GM23338 (cell line): Measurements from ENCODE around the gene RAD51B. TPM values are rescaled to one million over a fixed set of nuclear protein-coding genes. Genes with fewer than 3 reads are reported as not detected.

Experiments
- ATAC-seq: fragments of 200-7000 bp; cut with Tn5 transposase; 3 replicates; pipeline ENCODE4 v1.9.1; 2020
- DNase-seq: peaks from one replicate; pipeline ENCODE4 v3.0.0-alpha.2; 2015; ENCODE audit warnings: low spot score
- H2AFZ ChIP-seq: fragments of 200-600 bp; sonication (generic); 2 replicates; pipeline ENCODE4 v1.8.0; 2016; ENCODE audit warnings: antibody characterized with exemption, mild to moderate bottlenecking, moderate library complexity
- H3F3A ChIP-seq: fragments of 200-600 bp; sonication (generic); replicated peaks from 2 replicates; pipeline ENCODE4 v1.8.0; 2017; ENCODE audit warnings: antibody characterized with exemption, mixed run types, low read depth
- H3K27ac ChIP-seq: fragments of 200-600 bp; sonication (generic); 2 replicates; pipeline ENCODE4 v1.6.1; 2016; ENCODE audit warnings: low read depth
- H3K27me3 ChIP-seq: fragments of 200-600 bp; sonication (generic); 2 replicates; pipeline ENCODE4 v1.8.0; 2016; ENCODE audit warnings: mild to moderate bottlenecking, mixed run types, moderate library complexity; ENCODE audit not compliant: insufficient read depth
- H3K36me3 ChIP-seq: fragments of 200-600 bp; sonication (generic); 2 replicates; pipeline ENCODE4 v1.8.0; 2016; ENCODE audit warnings: mild to moderate bottlenecking; ENCODE audit not compliant: insufficient read depth
- H3K4me1 ChIP-seq: fragments of 200-600 bp; sonication (generic); 2 replicates; pipeline ENCODE4 v1.8.0; 2016; ENCODE audit warnings: mild to moderate bottlenecking, moderate library complexity; ENCODE audit not compliant: insufficient read depth
- H3K4me2 ChIP-seq: fragments of 200-600 bp; sonication (generic); 2 replicates; pipeline ENCODE4 v1.7.1; 2017; ENCODE audit warnings: mixed run types
- H3K4me3 ChIP-seq: fragments of 200-600 bp; sonication (generic); 2 replicates; pipeline ENCODE4 v1.6.1; 2016; ENCODE audit warnings: mixed run types
- H3K79me2 ChIP-seq: fragments of 200-600 bp; sonication (generic); replicated peaks from 2 replicates; pipeline ENCODE4 v1.8.0; 2017; ENCODE audit warnings: mild to moderate bottlenecking; ENCODE audit not compliant: insufficient read depth
- H3K9me2 ChIP-seq: fragments of 200-600 bp; sonication (generic); 2 replicates; pipeline ENCODE4 v1.8.0; 2017; ENCODE audit not compliant: insufficient read depth
- H4K20me1 ChIP-seq: fragments of 200-600 bp; sonication (generic); replicated peaks from 2 replicates; pipeline ENCODE4 v1.8.0; 2017; ENCODE audit warnings: mild to moderate bottlenecking; ENCODE audit not compliant: insufficient read depth
- H3K27ac Mint-ChIP-seq: 2 replicates; pipeline ENCODE4 v1.8.0; 2020; ENCODE audit warnings: inconsistent platforms, mild to moderate bottlenecking, moderate library complexity, mixed read lengths
- H3K27me3 Mint-ChIP-seq: 3 replicates; pipeline ENCODE4 v1.8.0; 2022; ENCODE audit warnings: low read depth, mild to moderate bottlenecking, moderate library complexity, mixed read lengths, inconsistent platforms; ENCODE audit not compliant: insufficient read depth, poor library complexity
- H3K36me3 Mint-ChIP-seq: 3 replicates; pipeline ENCODE4 v1.8.0; 2021; ENCODE audit warnings: low read depth, mild to moderate bottlenecking, inconsistent platforms, moderate library complexity, mixed read lengths
- H3K4me1 Mint-ChIP-seq: 3 replicates; pipeline ENCODE4 v1.8.0; 2020; ENCODE audit warnings: mild to moderate bottlenecking, inconsistent platforms, mixed read lengths
- H3K4me3 Mint-ChIP-seq: 3 replicates; pipeline ENCODE4 v1.8.0; 2021; ENCODE audit warnings: moderate library complexity, mild to moderate bottlenecking, inconsistent platforms, mixed read lengths
- H3K9me3 Mint-ChIP-seq: 3 replicates; pipeline ENCODE4 v1.8.0; 2020; ENCODE audit warnings: moderate library complexity, mild to moderate bottlenecking, inconsistent platforms, mixed read lengths
- CREB1 ChIP-seq: fragments of 250-450 bp; sonication (Bioruptor Pico); IDR thresholded peaks from 2 replicates; pipeline ENCODE4 v1.5.0; 2020; ENCODE audit warnings: low read depth, mild to moderate bottlenecking, moderate library complexity
- EZH2 ChIP-seq: fragments of 200-600 bp; sonication (generic); IDR thresholded peaks from one replicate; pipeline ENCODE4 v1.8.0; 2017; ENCODE audit warnings: antibody characterized with exemption, mild to moderate bottlenecking, low read depth; ENCODE audit not compliant: unreplicated experiment
- EZH2phosphoT487 ChIP-seq: fragments of 200-600 bp; sonication (generic); IDR thresholded peaks from one replicate; pipeline ENCODE4 v1.8.1; 2018; ENCODE audit warnings: antibody characterized with exemption; ENCODE audit not compliant: unreplicated experiment
- JUNB ChIP-seq: IDR thresholded peaks from one replicate; pipeline ENCODE4 v1.6.1; 2016; ENCODE audit warnings: antibody characterized with exemption; ENCODE audit not compliant: unreplicated experiment
- NANOG ChIP-seq: IDR thresholded peaks from 2 replicates; pipeline ENCODE4 v1.6.1; 2016; ENCODE audit warnings: antibody characterized with exemption, borderline replicate concordance
- POLR2AphosphoS5 ChIP-seq: IDR thresholded peaks from 2 replicates; pipeline ENCODE4 v1.6.1; 2016; ENCODE audit warnings: antibody characterized with exemption, low read depth
- STAT1 ChIP-seq: IDR thresholded peaks from one replicate; pipeline ENCODE4 v1.6.1; 2016; ENCODE audit warnings: antibody characterized with exemption; ENCODE audit not compliant: unreplicated experiment
- ZNF114 ChIP-seq: fragments of 250-450 bp; sonication (Bioruptor Pico); IDR thresholded peaks from 2 replicates; pipeline ENCODE4 v1.5.0; 2020; ENCODE audit warnings: mild to moderate bottlenecking, moderate library complexity
- polyA plus RNA-seq: library from polyadenylated mRNA; unstranded; fragments of >200 nt; fragmentation: Nextera tagmentation; extraction: Ambion mirVana; gene quantifications from 2 replicates; pipeline ENCODE4 v1.2.1, GENCODE V29; 2016
- total RNA-seq: library from RNA; depleted of rRNA; stranded (reverse); fragments of >200 nt; shearing (Covaris generic); gene quantifications from 2 replicates; pipeline ENCODE4 v1.2.3, GENCODE V29; 2014
- TF ChIP-seq, protein P1 (sequence below): IDR thresholded peaks from one replicate; pipeline ENCODE4 v1.6.1; 2018; ENCODE audit warnings: antibody characterized with exemption; ENCODE audit not compliant: unreplicated experiment
- TF ChIP-seq, protein P2 (sequence below), 2 experiments: fragments of 200-600 bp in 1 of 2; sonication (generic) in 1 of 2; conservative IDR thresholded peaks; 2 replicates each; pipeline versions ENCODE4 v1.5.1 to v1.6.1; 2016 to 2017; ENCODE audit warnings: antibody characterized with exemption in 2 of 2, low read depth in 2 of 2, mild to moderate bottlenecking in 2 of 2, moderate library complexity in 1 of 2
- TF ChIP-seq, protein P3 (sequence below): fragments of 250-450 bp; sonication (Bioruptor Pico); IDR thresholded peaks from 2 replicates; pipeline ENCODE4 v1.5.0; 2020; ENCODE audit warnings: mild to moderate bottlenecking, moderate library complexity

The RAD51B gene
- total and polyA plus RNA-seq, 2 experiments from 2014 or later, result 15.7 to 29.1 TPM

DNA sequence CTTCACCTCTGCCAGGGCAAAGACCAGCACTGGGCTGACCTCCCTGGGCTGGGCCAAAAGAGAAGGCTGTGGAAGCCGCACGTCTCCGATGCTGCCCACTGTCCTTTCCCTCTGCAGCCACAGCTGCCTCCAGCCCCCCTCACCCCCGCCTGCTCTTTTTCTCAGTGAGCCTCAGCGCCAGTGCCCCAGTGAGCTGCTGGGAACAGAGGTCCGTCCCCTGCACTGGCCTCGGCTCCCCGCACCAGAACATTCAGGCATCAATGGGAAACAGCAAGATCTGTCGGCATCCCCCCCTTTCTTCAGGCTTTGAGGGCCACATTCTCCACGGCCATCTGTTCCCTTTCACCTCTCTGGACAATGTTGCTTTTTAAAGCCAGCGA, 575.2 kb downstream of the RAD51B start:
- H3K9me2 ChIP-seq, result peaks cover 6% of the 10 kb centered on the region; the same call in 1 of the 2 replicates
- TF ChIP-seq, protein P1, sequence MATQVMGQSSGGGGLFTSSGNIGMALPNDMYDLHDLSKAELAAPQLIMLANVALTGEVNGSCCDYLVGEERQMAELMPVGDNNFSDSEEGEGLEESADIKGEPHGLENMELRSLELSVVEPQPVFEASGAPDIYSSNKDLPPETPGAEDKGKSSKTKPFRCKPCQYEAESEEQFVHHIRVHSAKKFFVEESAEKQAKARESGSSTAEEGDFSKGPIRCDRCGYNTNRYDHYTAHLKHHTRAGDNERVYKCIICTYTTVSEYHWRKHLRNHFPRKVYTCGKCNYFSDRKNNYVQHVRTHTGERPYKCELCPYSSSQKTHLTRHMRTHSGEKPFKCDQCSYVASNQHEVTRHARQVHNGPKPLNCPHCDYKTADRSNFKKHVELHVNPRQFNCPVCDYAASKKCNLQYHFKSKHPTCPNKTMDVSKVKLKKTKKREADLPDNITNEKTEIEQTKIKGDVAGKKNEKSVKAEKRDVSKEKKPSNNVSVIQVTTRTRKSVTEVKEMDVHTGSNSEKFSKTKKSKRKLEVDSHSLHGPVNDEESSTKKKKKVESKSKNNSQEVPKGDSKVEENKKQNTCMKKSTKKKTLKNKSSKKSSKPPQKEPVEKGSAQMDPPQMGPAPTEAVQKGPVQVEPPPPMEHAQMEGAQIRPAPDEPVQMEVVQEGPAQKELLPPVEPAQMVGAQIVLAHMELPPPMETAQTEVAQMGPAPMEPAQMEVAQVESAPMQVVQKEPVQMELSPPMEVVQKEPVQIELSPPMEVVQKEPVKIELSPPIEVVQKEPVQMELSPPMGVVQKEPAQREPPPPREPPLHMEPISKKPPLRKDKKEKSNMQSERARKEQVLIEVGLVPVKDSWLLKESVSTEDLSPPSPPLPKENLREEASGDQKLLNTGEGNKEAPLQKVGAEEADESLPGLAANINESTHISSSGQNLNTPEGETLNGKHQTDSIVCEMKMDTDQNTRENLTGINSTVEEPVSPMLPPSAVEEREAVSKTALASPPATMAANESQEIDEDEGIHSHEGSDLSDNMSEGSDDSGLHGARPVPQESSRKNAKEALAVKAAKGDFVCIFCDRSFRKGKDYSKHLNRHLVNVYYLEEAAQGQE, result no peak
- TF ChIP-seq, protein P2, sequence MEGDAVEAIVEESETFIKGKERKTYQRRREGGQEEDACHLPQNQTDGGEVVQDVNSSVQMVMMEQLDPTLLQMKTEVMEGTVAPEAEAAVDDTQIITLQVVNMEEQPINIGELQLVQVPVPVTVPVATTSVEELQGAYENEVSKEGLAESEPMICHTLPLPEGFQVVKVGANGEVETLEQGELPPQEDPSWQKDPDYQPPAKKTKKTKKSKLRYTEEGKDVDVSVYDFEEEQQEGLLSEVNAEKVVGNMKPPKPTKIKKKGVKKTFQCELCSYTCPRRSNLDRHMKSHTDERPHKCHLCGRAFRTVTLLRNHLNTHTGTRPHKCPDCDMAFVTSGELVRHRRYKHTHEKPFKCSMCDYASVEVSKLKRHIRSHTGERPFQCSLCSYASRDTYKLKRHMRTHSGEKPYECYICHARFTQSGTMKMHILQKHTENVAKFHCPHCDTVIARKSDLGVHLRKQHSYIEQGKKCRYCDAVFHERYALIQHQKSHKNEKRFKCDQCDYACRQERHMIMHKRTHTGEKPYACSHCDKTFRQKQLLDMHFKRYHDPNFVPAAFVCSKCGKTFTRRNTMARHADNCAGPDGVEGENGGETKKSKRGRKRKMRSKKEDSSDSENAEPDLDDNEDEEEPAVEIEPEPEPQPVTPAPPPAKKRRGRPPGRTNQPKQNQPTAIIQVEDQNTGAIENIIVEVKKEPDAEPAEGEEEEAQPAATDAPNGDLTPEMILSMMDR (conservative IDR thresholded peaks at IDR 0.05; ENCODE audit: low read depth in 2 of 2), result no peak
- TF ChIP-seq JUNB (no peak), NANOG (no peak)
- Mint-ChIP-seq H3K27me3 (no peaks in the 10 kb centered on the region), H3K4me1 (peaks cover 39% of the 10 kb centered on the region), H3K9me3 (no peaks in the 10 kb centered on the region), H3K27ac (no peak overlapping the region), H3K36me3 (no peaks in the 10 kb centered on the region), H3K4me3 (no peak overlapping the region)
- H2AFZ ChIP-seq, result peak overlapping the region; percentile 4; the same call in 1 of the 2 replicates
- peak; percentile 83 for ATAC-seq
- H3K27me3 ChIP-seq, result no peaks in the 10 kb centered on the region
- H3K4me3 ChIP-seq, result no peak overlapping the region
- DNase-seq, result peak; percentile 50
- H4K20me1 ChIP-seq, result no peaks in the 10 kb centered on the region
- no peaks in the 10 kb centered on the region for H3K36me3 ChIP-seq
- H3K79me2 ChIP-seq, result no peaks in the 10 kb centered on the region
- peak overlapping the region; percentile 27; the same call in 1 of the 2 replicates for H3K27ac ChIP-seq
- H3K4me1 ChIP-seq, result peaks cover 23% of the 10 kb centered on the region
- peak overlapping the region; percentile 10 for H3K4me2 ChIP-seq
- H3F3A ChIP-seq, result 0 out of 2 replicates have a peak, but pooled peaks cover 6% of the 10 kb centered on the region

DNA sequence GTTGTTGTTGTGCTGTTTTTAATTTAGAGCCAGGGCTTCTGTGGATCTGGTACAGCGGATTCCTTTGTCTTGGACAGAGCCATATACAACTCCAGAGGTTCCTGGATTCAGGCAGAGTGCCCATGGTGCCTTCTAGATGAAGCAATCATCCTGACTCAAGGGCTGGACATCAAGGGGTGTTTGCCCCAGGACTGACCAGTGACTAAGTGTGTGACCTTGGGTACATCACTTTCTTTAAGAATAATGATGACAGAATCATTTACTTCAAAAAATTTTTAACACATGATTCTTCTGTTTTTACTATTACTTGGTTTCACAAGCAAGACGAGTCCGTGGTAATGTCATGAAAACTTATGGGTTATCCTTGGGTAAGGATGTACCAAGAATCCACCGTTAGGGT, 576.0 kb downstream of the RAD51B start:
- DNase-seq, result no peak
- Histone ChIP-seq H3K9me2 (0 out of 2 replicates have a peak, but pooled peaks cover under 1% of the 10 kb centered on the region), H3K27ac (no peak overlapping the region; the same call in 1 of the 2 replicates), H3K4me1 (peaks cover 23% of the 10 kb centered on the region), H2AFZ (no peak overlapping the region), H3F3A (0 out of 2 replicates have a peak, but pooled peaks cover 6% of the 10 kb centered on the region), H3K27me3 (no peaks in the 10 kb centered on the region), H3K4me3 (no peak overlapping the region), H3K36me3 (no peaks in the 10 kb centered on the region), H3K79me2 (no peaks in the 10 kb centered on the region), H3K4me2 (peak overlapping the region; percentile 10), H4K20me1 (no peaks in the 10 kb centered on the region)
- no peak overlapping the region for H3K27ac Mint-ChIP-seq
- H3K4me1 Mint-ChIP-seq, result peaks cover 41% of the 10 kb centered on the region
- no peaks in the 10 kb centered on the region for H3K27me3 Mint-ChIP-seq
- H3K36me3 Mint-ChIP-seq, result no peaks in the 10 kb centered on the region
- H3K4me3 Mint-ChIP-seq, result no peak overlapping the region
- H3K9me3 Mint-ChIP-seq, result no peaks in the 10 kb centered on the region
- no peak for ATAC-seq
- TF ChIP-seq CREB1 (CRISPR knock-in tag), result no peak
- no peak for TF ChIP-seq NANOG
- TF ChIP-seq POLR2AphosphoS5, result no peak
- no peak for TF ChIP-seq STAT1
- TF ChIP-seq EZH2, result no peak
- no peak for TF ChIP-seq ZNF114 (CRISPR knock-in tag)
- TF ChIP-seq, protein P3, sequence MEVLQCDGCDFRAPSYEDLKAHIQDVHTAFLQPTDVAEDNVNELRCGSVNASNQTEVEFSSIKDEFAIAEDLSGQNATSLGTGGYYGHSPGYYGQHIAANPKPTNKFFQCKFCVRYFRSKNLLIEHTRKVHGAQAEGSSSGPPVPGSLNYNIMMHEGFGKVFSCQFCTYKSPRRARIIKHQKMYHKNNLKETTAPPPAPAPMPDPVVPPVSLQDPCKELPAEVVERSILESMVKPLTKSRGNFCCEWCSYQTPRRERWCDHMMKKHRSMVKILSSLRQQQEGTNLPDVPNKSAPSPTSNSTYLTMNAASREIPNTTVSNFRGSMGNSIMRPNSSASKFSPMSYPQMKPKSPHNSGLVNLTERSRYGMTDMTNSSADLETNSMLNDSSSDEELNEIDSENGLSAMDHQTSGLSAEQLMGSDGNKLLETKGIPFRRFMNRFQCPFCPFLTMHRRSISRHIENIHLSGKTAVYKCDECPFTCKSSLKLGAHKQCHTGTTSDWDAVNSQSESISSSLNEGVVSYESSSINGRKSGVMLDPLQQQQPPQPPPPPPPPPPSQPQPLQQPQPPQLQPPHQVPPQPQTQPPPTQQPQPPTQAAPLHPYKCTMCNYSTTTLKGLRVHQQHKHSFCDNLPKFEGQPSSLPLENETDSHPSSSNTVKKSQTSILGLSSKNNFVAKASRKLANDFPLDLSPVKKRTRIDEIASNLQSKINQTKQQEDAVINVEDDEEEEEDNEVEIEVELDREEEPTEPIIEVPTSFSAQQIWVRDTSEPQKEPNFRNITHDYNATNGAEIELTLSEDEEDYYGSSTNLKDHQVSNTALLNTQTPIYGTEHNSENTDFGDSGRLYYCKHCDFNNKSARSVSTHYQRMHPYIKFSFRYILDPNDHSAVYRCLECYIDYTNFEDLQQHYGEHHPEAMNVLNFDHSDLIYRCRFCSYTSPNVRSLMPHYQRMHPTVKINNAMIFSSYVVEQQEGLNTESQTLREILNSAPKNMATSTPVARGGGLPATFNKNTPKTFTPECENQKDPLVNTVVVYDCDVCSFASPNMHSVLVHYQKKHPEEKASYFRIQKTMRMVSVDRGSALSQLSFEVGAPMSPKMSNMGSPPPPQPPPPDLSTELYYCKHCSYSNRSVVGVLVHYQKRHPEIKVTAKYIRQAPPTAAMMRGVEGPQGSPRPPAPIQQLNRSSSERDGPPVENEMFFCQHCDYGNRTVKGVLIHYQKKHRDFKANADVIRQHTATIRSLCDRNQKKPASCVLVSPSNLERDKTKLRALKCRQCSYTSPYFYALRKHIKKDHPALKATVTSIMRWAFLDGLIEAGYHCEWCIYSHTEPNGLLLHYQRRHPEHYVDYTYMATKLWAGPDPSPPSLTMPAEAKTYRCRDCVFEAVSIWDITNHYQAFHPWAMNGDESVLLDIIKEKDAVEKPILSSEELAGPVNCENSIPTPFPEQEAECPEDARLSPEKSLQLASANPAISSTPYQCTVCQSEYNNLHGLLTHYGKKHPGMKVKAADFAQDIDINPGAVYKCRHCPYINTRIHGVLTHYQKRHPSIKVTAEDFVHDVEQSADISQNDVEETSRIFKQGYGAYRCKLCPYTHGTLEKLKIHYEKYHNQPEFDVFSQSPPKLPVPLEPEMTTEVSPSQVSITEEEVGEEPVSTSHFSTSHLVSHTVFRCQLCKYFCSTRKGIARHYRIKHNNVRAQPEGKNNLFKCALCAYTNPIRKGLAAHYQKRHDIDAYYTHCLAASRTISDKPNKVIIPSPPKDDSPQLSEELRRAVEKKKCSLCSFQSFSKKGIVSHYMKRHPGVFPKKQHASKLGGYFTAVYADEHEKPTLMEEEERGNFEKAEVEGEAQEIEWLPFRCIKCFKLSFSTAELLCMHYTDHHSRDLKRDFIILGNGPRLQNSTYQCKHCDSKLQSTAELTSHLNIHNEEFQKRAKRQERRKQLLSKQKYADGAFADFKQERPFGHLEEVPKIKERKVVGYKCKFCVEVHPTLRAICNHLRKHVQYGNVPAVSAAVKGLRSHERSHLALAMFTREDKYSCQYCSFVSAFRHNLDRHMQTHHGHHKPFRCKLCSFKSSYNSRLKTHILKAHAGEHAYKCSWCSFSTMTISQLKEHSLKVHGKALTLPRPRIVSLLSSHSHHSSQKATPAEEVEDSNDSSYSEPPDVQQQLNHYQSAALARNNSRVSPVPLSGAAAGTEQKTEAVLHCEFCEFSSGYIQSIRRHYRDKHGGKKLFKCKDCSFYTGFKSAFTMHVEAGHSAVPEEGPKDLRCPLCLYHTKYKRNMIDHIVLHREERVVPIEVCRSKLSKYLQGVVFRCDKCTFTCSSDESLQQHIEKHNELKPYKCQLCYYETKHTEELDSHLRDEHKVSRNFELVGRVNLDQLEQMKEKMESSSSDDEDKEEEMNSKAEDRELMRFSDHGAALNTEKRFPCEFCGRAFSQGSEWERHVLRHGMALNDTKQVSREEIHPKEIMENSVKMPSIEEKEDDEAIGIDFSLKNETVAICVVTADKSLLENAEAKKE, result no peak
- no peak for TF ChIP-seq EZH2phosphoT487
